Natural killer cell treated with Interleukin-12 subunit alpha and Interleukin-12 subunit beta and Interleukin-15 and Interleukin-18, amount 100 ng/mL, for 72 hours (primary cell): ENCODE data around the gene ATP6V1G1. TPM values are rescaled to one million over a fixed set of nuclear protein-coding genes. Genes with fewer than 3 reads are reported as not detected.
A peak's percentile ranks its signal among the peaks of the same experiment; 100 is the strongest.
"Not testable (repeated sequence)": the region's sequence is repeated elsewhere in the genome, so short reads cannot be mapped to it uniquely, and the experiment has no call there.

Experiments used
- ATAC-seq, 2 donors: fragments of 150-1000 bp; cut with Tn5 transposase in 1 of 2; sonication (Bioruptor Pico), chemical (Tn5 transposase) in 1 of 2; 2 replicates each; pipeline ENCODE4 v1.10.0; 2021
- DNase-seq: peaks from one replicate; pipeline ENCODE4 v3.0.0; 2022; ENCODE audit warnings: low spot score
- H3K27ac Mint-ChIP-seq, 2 donors: 1 replicate in 1 of 2; 2 replicates in 1 of 2; pipeline ENCODE4 v1.8.0; 2022; ENCODE audit warnings: mixed read lengths in 2 of 2, mild to moderate bottlenecking in 1 of 2, moderate library complexity in 1 of 2
- H3K27me3 Mint-ChIP-seq, 2 donors: 1 replicate in 1 of 2; 2 replicates in 1 of 2; pipeline ENCODE4 v1.8.0; 2022; ENCODE audit warnings: mixed read lengths in 2 of 2
- H3K36me3 Mint-ChIP-seq: one replicate; pipeline ENCODE4 v1.8.0; 2022; ENCODE audit warnings: mixed read lengths
- H3K4me1 Mint-ChIP-seq, 2 donors: 1 replicate in 1 of 2; 2 replicates in 1 of 2; pipeline ENCODE4 v1.8.0; 2022; ENCODE audit warnings: low read depth in 2 of 2, mixed read lengths in 2 of 2, mild to moderate bottlenecking in 1 of 2
- H3K4me3 Mint-ChIP-seq: one replicate; pipeline ENCODE4 v1.8.0; 2022; ENCODE audit warnings: mixed read lengths
- H3K9me3 Mint-ChIP-seq: 2 replicates; pipeline ENCODE4 v1.8.0; 2022; ENCODE audit warnings: mixed read lengths
- total RNA-seq, 2 donors: library from RNA; stranded (reverse); gene quantifications; one replicate each; pipeline ENCODE4 v1.2.3, GENCODE V29; 2022

ATP6V1G1 gene
- total RNA-seq, 2 donors from 2014 or later = 21.2 to 33.4 TPM

DNA sequence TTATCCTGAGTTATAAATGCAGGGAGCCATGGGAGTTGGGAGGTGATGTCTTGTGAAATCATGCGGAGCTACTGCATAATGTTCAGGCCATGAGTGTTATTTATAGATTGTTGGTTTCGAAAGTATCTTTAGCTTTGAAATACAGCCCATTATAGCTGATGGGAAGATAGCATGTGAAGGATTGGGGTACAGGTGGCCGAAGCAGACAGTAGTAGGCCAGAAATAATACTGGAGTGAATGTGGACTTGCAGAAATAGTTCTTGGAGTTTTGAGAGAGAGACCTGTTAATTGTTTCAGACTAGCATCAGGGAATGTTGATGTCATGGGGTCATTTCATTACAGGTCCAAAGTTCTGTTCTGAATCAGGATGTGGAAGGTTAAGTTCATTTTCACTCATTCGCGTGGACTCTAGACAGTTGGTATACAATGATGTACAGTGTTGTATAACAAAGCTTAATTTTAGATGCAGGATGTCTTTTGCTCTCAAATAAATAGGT, 3.8 kb downstream of the ATP6V1G1 start:
- DNase-seq (no peak), ATAC-seq (no peak)
- peak overlapping the region; percentile 71 for H3K4me3 Mint-ChIP-seq
- H3K36me3 Mint-ChIP-seq = peaks cover 26% of the 10 kb centered on the region
- H3K9me3 Mint-ChIP-seq = no peaks in the 10 kb centered on the region
- H3K27ac Mint-ChIP-seq = peak overlapping the region; percentile 78 to 91
- H3K4me1 Mint-ChIP-seq = peaks cover 56 to 57% of the 10 kb centered on the region in 2 donors
- no peaks in the 10 kb centered on the region for H3K27me3 Mint-ChIP-seq

DNA sequence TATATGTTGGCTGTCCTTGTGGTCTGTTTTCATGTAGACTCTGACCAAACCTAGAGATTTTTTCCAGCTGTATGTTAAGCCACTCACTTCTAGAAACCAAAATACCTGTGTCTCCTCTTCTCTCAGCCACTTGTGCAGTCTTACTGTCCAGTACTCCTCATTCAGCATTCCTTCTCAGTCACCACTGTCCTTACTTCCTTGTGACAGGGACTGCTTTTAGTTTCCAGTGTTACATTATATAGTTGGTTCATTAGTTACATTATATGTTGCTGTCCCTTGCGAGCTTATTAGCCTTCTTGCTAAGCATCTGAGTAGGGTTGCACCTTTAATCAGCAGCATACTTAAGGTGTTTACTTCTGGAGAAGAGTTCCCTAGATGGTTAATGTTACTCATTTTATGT, 4.3 kb downstream of the ATP6V1G1 start:
- Mint-ChIP-seq H3K4me1 (peaks cover 57 to 58% of the 10 kb centered on the region in 2 donors), H3K27me3 (no peaks in the 10 kb centered on the region)

DNA sequence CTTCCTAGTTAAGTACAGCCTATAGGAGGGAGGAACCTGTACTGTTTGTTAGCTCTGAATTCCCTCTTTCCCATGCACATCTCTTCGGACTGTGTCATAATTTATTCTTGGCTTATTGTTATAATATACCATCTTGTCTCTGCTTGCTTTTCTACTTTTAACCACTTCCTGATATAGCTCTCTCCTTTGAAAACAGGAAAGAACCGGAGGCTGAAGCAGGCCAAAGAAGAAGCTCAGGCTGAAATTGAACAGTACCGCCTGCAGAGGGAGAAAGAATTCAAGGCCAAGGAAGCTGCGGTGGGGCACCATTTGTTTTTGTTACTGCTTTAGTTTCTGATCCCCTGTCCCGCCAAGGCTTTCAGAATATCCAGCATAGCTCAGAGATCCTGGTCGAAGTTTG, 4.8 kb downstream of the ATP6V1G1 start:
- H3K27ac Mint-ChIP-seq = peak overlapping the region; percentile 78 to 91
- H3K4me3 Mint-ChIP-seq = peak overlapping the region; percentile 71
- DNase-seq (no peak), ATAC-seq (peak in 1 of 2 donors; percentile 34)
- H3K9me3 Mint-ChIP-seq = no peaks in the 10 kb centered on the region
- peaks cover 52% of the 10 kb centered on the region in 2 donors for H3K4me1 Mint-ChIP-seq
- H3K27me3 Mint-ChIP-seq = no peaks in the 10 kb centered on the region
- peaks cover 26% of the 10 kb centered on the region for H3K36me3 Mint-ChIP-seq

More for the DNA sequence above, 4.3 kb downstream of the ATP6V1G1 start:
- DNase-seq = no peak
- Mint-ChIP-seq H3K27ac (peak overlapping the region; percentile 78 to 91), H3K36me3 (peaks cover 26% of the 10 kb centered on the region), H3K9me3 (no peaks in the 10 kb centered on the region), H3K4me3 (peak overlapping the region; percentile 71)
- ATAC-seq = no peak

DNA sequence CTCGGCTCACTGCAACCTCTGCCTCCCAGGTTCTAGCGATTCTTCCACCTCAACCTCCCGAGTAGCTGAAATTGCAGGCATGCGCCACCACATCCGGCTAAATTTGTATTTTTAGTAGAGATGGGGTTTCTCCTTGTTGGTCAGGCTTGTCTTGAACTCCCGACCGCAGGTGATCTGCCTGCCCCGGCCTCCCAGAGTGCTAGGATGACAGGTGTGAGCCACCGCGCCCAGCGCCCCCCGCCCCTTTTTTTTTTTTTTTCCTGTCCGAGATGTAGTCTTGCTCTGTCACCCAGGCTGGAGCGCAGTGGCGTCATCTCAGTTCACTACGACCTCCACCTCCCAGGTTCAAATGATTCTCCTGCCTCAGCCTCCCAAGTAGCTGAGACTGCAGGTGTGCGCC, 6.6 kb downstream of the ATP6V1G1 start:
- peaks cover 22% of the 10 kb centered on the region for H3K36me3 Mint-ChIP-seq
- no peaks in the 10 kb centered on the region for H3K27me3 Mint-ChIP-seq
- peaks cover 37% of the 10 kb centered on the region in 2 donors for H3K4me1 Mint-ChIP-seq
- ATAC-seq = no peak
- H3K27ac Mint-ChIP-seq = peak overlapping the region in 1 of 2 donors; percentile 45
- no peak for DNase-seq
- H3K4me3 Mint-ChIP-seq = no peak overlapping the region
- H3K9me3 Mint-ChIP-seq = no peaks in the 10 kb centered on the region

DNA sequence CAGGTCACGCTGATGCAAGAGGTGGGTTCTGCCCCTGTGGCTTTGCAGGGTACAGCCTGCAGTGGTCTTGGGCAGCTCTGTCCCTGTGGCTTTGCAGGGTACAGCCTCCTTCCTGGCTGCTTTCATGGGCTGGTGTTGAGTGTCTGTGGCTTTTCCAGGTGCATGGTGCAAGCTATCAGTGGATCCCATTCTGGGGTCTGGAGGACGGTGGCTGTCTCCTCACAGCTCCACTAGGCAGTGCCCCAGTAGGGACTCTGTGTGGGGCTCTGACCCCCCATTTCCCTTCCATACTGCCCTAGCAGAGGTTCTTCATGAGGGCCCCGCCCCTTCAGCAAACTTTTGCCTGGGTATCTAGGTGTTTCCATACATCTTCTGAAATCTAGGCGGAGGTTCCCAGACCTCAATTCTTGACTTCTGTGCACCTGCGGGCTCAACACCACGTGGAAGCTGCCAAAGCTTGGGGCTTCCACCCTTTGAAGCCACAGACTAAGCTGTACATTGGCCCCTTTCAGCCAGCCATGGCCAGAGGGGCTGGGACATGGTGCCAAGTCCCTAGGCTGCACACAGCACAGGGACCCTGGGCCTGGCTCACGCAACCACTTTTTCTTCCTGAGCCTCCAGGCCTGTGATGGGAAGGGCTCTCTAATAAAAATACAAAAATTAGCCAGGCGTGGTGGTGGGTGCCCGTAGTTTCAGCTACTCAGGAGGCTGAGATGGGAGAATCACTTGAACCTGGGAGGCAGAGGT, 13.1 kb downstream of the ATP6V1G1 start:
- H3K27ac Mint-ChIP-seq, H3K9me3 Mint-ChIP-seq, ATAC-seq, DNase-seq, H3K4me1 Mint-ChIP-seq, H3K27me3 Mint-ChIP-seq, H3K4me3 Mint-ChIP-seq: not testable (repeated sequence)
- peaks cover 24% of the 10 kb centered on the region for H3K36me3 Mint-ChIP-seq

DNA sequence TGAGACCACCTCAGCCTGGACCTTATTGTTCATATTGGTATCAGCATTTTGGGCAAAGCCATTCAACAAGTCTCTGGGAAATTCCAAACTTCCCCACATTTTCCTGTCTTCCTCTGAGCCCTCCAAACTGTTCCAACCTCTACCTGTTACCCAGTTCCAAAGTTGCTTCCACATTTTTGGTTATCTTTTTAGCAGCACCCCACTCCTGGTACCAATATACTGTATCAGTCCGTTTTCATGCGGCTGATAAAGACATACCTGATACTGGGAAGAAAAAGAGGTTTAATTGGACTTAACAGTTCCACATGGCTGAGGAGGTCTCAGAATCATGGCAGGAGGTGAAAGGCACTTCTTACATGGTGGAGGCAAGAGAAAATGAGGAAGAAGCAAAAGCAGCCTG, 14.2 kb downstream of the ATP6V1G1 start:
- H3K27me3 Mint-ChIP-seq, ATAC-seq, H3K27ac Mint-ChIP-seq, H3K4me1 Mint-ChIP-seq, DNase-seq, H3K9me3 Mint-ChIP-seq, H3K4me3 Mint-ChIP-seq: not testable (repeated sequence)
- H3K36me3 Mint-ChIP-seq = peaks cover 20% of the 10 kb centered on the region

DNA sequence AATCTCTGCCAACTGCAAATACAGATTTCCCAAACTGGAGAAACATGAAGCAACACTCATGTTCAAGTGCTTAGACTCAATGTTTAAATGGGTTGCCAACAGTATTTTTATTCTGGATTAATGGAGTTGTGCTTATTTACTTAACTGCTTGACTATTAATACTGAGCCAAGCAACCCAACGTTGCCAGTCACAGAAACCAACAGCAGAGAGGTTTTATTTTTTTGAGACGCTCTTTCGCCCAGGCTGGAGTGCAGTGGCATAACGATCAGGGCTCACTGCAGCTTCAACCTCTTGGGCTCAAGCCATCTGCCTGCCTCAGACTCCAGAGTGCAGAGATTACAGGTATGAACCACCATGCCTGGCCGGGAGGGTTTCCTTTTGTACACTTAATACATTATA, 15.1 kb downstream of the ATP6V1G1 start:
- H3K36me3 Mint-ChIP-seq = peaks cover 20% of the 10 kb centered on the region
- H3K4me3 Mint-ChIP-seq = no peak overlapping the region
- no peak overlapping the region for H3K27ac Mint-ChIP-seq
- no peaks in the 10 kb centered on the region for H3K4me1 Mint-ChIP-seq
- ATAC-seq (no peak), DNase-seq (no peak)
- peaks cover 7% of the 10 kb centered on the region for H3K9me3 Mint-ChIP-seq
- no peaks in the 10 kb centered on the region for H3K27me3 Mint-ChIP-seq

DNA sequence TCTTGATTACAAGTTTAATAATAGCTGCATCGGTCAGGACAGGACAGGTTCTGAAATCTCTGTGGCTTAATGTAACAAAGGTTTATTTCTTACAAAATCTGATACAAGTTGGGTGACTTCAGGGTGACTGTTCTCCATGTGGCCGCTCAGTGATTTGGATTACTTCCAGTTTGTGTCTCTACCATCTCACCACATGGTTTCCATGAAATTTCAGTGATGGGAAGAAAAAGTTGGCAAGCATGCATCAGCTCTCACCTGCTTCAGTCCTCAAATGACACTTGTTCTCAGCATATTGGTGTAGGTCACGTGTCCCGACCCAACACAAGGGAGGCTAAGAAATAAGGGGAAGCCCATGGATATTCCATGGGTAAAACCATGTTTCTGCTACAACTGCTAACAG, 15.7 kb downstream of the ATP6V1G1 start:
- Mint-ChIP-seq H3K36me3 (peaks cover 19% of the 10 kb centered on the region), H3K4me3 (no peak overlapping the region), H3K27ac (no peak overlapping the region), H3K9me3 (peaks cover 7% of the 10 kb centered on the region), H3K4me1 (no peaks in the 10 kb centered on the region), H3K27me3 (no peaks in the 10 kb centered on the region)
- no peak for DNase-seq
- no peak for ATAC-seq

DNA sequence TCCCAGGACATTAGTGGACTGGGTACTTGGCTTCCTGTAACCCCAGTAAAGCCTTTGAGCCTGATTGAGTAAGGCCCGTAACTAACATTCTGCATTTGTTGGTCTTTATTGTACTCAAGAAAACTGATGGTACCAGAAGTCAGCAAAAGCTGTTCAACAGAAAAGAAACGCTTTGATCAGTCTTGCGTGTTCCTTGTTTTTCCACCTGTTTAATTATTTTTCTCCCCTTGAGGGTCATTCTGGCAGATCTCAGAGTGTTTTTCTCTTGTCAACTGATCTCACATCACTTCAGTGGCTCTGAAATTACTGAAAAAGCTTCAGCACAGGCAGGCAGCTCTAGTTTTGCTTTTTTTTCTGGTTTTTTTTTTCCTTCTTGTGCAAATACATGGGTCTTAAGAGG, 17.4 kb downstream of the ATP6V1G1 start:
- Mint-ChIP-seq H3K27ac (no peak overlapping the region), H3K4me3 (no peak overlapping the region)

DNA sequence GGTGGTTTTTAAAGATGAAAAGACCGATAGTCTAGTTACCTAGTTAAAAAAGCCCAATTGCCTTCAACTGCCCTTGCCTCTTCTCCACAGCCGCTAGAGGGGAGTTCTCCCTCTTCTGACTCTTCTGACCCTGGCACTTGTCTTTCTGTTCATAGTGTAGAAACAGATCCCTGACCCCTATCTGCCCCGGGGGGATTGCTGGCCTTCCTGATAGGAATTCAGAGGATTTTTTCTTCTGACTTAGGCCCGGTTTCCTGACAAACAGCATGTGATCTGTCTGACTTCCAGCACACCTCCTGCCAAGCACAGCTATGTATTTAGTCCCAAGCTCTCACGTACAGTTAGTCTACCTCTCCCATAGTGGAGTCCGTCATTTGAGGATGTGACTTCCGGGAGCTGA, 18.5 kb downstream of the ATP6V1G1 start:
- Mint-ChIP-seq H3K9me3 (peaks cover 7% of the 10 kb centered on the region), H3K4me3 (no peak overlapping the region), H3K4me1 (peaks cover 7 to 10% of the 10 kb centered on the region in 2 donors), H3K36me3 (peaks cover 9% of the 10 kb centered on the region), H3K27ac (no peak overlapping the region), H3K27me3 (no peaks in the 10 kb centered on the region)
- DNase-seq (no peak), ATAC-seq (no peak)

More for the DNA sequence above, 17.4 kb downstream of the ATP6V1G1 start:
- Mint-ChIP-seq H3K36me3 (peaks cover 11% of the 10 kb centered on the region), H3K4me1 (peaks cover 0 to 6% of the 10 kb centered on the region in 2 donors), H3K9me3 (peaks cover 7% of the 10 kb centered on the region), H3K27me3 (no peaks in the 10 kb centered on the region)
- DNase-seq = no peak
- no peak for ATAC-seq

DNA sequence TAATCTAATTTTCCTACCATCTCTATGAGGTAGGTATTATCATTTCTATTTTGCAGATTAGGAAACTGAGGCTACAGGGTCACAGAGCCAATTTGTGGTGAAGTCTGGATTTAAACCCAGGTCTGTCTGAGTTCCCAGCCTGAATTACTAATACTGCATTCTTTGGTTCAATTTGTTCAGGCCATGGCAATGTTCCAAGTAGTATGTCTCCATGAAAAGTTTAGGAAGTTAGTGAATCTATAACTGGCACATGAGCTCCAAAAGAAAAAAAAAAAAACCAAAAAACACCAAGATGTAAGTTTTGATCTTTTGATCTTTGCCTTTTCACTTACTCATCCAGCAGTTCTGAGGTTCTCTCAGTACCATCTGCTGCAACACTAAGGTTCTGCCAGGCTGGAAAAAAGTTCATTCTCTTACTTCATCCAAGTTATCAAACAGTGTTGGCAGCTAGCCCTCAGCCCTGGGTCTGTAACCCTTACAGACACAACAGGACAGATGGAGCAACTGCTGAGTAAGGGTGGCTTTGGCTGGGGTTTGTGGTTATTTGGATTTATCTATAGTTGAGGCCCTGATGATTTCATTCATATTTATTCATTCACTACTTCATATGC, 19.1 kb downstream of the ATP6V1G1 start:
- peaks cover 3% of the 10 kb centered on the region for H3K9me3 Mint-ChIP-seq
- H3K27me3 Mint-ChIP-seq = no peaks in the 10 kb centered on the region
- peaks cover 7 to 11% of the 10 kb centered on the region in 2 donors for H3K4me1 Mint-ChIP-seq
- peaks cover 5% of the 10 kb centered on the region for H3K36me3 Mint-ChIP-seq
- no peak overlapping the region for H3K27ac Mint-ChIP-seq
- no peak overlapping the region for H3K4me3 Mint-ChIP-seq
- ATAC-seq (no peak), DNase-seq (no peak)

DNA sequence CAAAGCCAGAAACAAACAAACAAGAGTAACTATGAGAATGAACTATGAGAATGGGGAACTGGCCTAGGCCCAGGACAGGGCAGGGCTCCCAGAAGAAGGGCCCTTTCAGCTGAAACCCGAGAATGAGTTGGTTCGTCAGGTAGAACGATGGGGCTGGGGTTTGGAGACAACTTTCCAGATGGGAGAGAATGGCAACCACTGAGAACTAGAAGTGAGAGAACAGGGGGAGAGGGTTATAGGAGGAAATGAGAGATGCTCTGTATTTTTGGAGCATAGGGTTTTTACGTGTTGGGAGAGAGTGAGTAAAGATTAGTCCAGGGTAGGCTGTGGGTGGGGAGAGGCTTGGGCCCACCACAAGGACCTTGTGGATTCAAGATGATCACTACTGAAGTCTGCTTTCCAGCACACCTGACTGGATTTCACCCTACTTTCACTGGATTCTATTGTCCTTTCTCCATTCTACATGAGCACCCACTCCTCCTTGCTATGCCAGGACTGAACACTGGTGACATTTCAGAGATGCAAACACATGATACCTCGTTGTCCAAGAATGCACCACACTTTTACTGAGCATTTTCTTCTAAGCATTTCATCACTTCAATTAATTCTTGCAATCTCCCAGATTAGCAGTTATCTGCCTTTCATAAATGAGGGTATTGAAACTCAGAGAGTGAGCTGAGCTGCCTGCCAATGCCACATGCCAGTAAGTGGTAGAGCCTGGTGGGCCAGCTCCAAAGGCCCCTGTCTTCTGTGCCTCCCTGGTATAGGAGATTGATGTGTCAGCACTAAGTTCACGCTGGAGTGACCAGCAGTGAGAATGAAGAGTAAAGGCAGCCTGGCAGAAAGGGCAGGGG, 20.3 kb downstream of the ATP6V1G1 start:
- Mint-ChIP-seq H3K9me3 (no peaks in the 10 kb centered on the region), H3K27me3 (no peaks in the 10 kb centered on the region), H3K4me1 (peaks cover 17 to 22% of the 10 kb centered on the region in 2 donors), H3K36me3 (no peaks in the 10 kb centered on the region), H3K27ac (no peak overlapping the region), H3K4me3 (no peak overlapping the region)
- DNase-seq (no peak), ATAC-seq (no peak)

DNA sequence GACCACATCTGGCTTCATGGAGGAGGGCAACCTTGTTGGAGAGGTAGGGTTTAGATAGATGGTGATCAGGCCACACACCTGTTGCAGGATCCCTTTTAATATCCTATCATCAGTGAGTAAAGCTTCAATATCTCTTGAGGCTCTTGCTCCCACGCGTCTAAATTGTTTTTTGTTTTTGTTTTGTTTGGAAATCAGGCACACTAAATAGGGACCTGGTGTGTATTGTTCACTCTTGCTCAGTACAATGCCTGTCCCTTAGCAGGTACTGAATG, 20.9 kb downstream of the ATP6V1G1 start:
- no peak for ATAC-seq
- Mint-ChIP-seq H3K4me1 (peaks cover 20 to 27% of the 10 kb centered on the region in 2 donors), H3K9me3 (no peaks in the 10 kb centered on the region), H3K4me3 (no peak overlapping the region), H3K27me3 (no peaks in the 10 kb centered on the region), H3K27ac (no peak overlapping the region), H3K36me3 (no peaks in the 10 kb centered on the region)
- DNase-seq = no peak
